ENCODE results near the gene MRPL1. TPM values are rescaled to one million over a fixed set of nuclear protein-coding genes. Genes with fewer than 3 reads are reported as not detected.
"Not testable (repeated sequence)": the region's sequence is repeated elsewhere in the genome, so short reads cannot be mapped to it uniquely, and the experiment has no call there.

The MRPL1 gene
- total RNA-seq, 4 donors from 2014 or later, result 17.1 to 25.6 (median 20.4) TPM

GRCh38 chr4:77938560-77938959, 75.9 kb downstream of the MRPL1 start:
- ATAC-seq, result no peak
- no peak overlapping the region for H3K4me3 ChIP-seq
- WGBS, 2 donors (ENCODE audit: low coverage in 1 of 2), result 80 to 100% methylated on average over 1 of the region's 1 CpG
- H3K36me3 ChIP-seq, result peaks cover 0 to 35% of the 10 kb centered on the region in 2 donors
- TF ChIP-seq EP300 (IDR thresholded peaks at IDR 0.05), result no peak
- no peak for TF ChIP-seq POLR2A (IDR thresholded peaks at IDR 0.05)
- no peak for TF ChIP-seq CTCF (IDR thresholded peaks at IDR 0.05)
- no peak for TF ChIP-seq POLR2AphosphoS5 (IDR thresholded peaks at IDR 0.05)
- peaks cover 0 to 17% (median 0%) of the 10 kb centered on the region in 3 donors for H3K9me3 ChIP-seq
- H3K27me3 ChIP-seq, result no peaks in the 10 kb centered on the region
- H3K4me1 ChIP-seq, result no peaks in the 10 kb centered on the region
- H3K27ac ChIP-seq, result no peak overlapping the region

- H3K27me3 ChIP-seq, ATAC-seq, H3K27ac ChIP-seq, H3K9me3 ChIP-seq, H3K4me1 ChIP-seq, H3K4me3 ChIP-seq: not testable (repeated sequence)
- peaks cover 0 to 32% of the 10 kb centered on the region in 2 donors for H3K36me3 ChIP-seq
- 95 to 96% methylated on average over 5 to 10 of the region's 10 CpGs for WGBS, 2 donors (ENCODE audit: low coverage in 1 of 2)
Observed at GRCh38 chr4:77945929-77946328, 83.3 kb downstream of the MRPL1 start.

- Histone ChIP-seq H3K27ac (no peak overlapping the region), H3K4me1 (no peaks in the 10 kb centered on the region), H3K27me3 (no peaks in the 10 kb centered on the region), H3K9me3 (peaks cover 0 to 4% (median 0%) of the 10 kb centered on the region in 3 donors), H3K4me3 (no peak overlapping the region), H3K36me3 (peaks cover 0 to 64% of the 10 kb centered on the region in 2 donors)
- no peak for TF ChIP-seq CTCF (IDR thresholded peaks at IDR 0.05)
- TF ChIP-seq POLR2AphosphoS5 (IDR thresholded peaks at IDR 0.05), result no peak
- no peak for TF ChIP-seq POLR2A (IDR thresholded peaks at IDR 0.05)
- no peak for TF ChIP-seq EP300 (IDR thresholded peaks at IDR 0.05)
- 83 to 88% methylated on average over 1 of the region's 1 CpG for WGBS, 2 donors (ENCODE audit: low coverage in 1 of 2)
- no peak for ATAC-seq
Observed at GRCh38 chr4:77950203-77950602, 87.6 kb downstream of the MRPL1 start.

- H3K27ac ChIP-seq, result no peak overlapping the region
- no peak for TF ChIP-seq EP300 (IDR thresholded peaks at IDR 0.05)
- TF ChIP-seq CTCF (IDR thresholded peaks at IDR 0.05), result no peak
- no peak for TF ChIP-seq POLR2AphosphoS5 (IDR thresholded peaks at IDR 0.05)
- TF ChIP-seq POLR2A (IDR thresholded peaks at IDR 0.05), result no peak
- WGBS, 2 donors (ENCODE audit: low coverage in 1 of 2), result 79 to 84% methylated on average over 5 of the region's 5 CpGs
- H3K36me3 ChIP-seq, result peaks cover 0 to 58% of the 10 kb centered on the region in 2 donors
- ATAC-seq, result no peak
- no peaks in the 10 kb centered on the region for H3K9me3 ChIP-seq
- no peaks in the 10 kb centered on the region for H3K4me1 ChIP-seq
- no peaks in the 10 kb centered on the region for H3K27me3 ChIP-seq
- H3K4me3 ChIP-seq, result no peak overlapping the region
Observed at GRCh38 chr4:77952457-77952856, 89.8 kb downstream of the MRPL1 start.

GRCh38 chr4:77954690-77955089, 92.1 kb downstream of the MRPL1 start:
- WGBS, 2 donors (ENCODE audit: low coverage in 1 of 2), result 87 to 100% methylated on average over 2 to 3 of the region's 3 CpGs
- TF ChIP-seq POLR2A (IDR thresholded peaks at IDR 0.05) (no peak), POLR2AphosphoS5 (IDR thresholded peaks at IDR 0.05) (no peak), CTCF (IDR thresholded peaks at IDR 0.05) (no peak), EP300 (IDR thresholded peaks at IDR 0.05) (no peak)
- Histone ChIP-seq H3K9me3 (no peaks in the 10 kb centered on the region), H3K27me3 (no peaks in the 10 kb centered on the region), H3K4me3 (no peak overlapping the region), H3K27ac (no peak overlapping the region), H3K4me1 (no peaks in the 10 kb centered on the region), H3K36me3 (peaks cover 0 to 53% of the 10 kb centered on the region in 2 donors)
- no peak for ATAC-seq

All from gastroesophageal sphincter (tissue), 4 donors.